HG03571 (cell line): Measurements from ENCODE around the gene RYR2.

Experiments
- ATAC-seq: cut with Tn5 transposase; IDR thresholded peaks from one replicate; pipeline ENCODE4 v1.9.1; 2021; ENCODE audit not compliant: unreplicated experiment

The RYR2 gene

DNA sequence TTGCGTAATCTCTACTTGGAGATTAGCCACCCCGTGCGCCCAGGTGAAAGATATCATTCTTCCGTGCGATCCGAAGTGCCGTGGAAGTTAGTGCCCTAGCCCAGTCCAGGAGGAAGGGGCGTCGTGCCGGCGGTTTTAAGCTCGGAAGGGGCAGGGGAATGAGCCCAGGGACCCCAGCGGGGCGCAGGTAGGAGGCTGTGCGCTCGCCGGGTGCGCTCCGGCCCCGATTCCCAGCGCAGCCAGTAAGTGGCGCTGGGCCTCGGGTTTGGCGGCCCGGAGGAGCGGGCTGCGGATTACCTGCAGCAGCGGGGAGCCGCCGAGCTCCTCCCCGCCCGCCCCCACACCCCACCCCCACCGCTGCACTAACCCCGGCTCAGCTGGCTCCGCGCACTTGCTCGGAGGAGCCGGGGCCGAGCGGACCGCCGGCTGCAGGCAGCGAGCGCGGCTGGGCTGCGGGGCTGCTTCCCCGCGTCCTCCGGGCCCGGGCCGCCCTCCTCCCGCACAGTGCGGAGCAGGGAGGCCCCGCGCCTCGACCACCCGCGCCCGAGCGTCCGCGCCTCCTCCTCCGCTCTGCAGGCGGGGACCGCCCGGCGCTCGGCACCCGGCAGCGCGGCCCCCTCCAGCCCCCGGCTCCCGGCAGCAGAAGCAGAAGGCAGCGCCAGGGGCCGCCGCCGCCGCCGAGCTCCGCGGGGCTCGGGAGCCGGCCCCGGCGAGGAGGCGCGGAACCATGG is at the start of gene RYR2:
Gene RYR2, plus strand, starts transcription at position 390 of the 731 bp plus-strand sequence. Its CDS starts 338 bp downstream, at position 728.
- ATAC-seq = no peak

DNA sequence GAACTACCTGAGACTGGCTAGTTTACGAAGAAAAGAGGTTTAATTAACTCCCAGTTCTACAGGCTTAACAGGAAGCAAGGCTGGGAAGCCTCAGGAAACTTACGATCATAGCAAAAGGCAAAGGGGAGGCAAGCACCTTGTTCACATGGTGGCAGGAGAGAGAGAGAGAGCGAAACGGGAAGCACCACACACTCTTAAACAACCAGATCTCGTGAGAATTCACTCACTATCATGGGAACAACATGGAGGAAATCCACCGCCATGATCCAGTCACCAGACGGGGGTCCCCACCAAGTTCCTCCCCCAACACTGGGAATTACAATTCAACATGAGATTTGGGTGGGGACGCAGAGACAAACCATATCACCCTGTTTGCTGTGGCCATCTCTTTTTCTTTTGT is 49.5 kb upstream of the RYR2 start:
- ATAC-seq = no peak

DNA sequence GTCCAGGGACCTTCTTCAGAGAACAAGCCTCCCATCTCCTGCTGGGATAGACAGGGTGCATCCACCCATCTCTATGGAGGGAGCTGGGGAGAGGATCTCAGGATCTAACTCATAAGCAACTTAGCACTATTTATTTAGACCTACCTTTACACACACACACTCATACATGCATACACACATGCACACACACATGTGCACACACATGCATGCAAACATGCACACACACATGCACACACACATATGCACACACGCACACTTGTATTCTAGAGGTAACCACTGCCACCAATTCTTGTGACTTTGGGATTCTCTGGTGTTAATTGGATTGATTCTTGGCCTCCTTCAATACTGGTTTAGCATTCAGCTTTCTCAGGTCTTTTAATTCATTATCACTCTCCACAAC is 47.5 kb upstream of the RYR2 start:
- ATAC-seq = no peak

DNA sequence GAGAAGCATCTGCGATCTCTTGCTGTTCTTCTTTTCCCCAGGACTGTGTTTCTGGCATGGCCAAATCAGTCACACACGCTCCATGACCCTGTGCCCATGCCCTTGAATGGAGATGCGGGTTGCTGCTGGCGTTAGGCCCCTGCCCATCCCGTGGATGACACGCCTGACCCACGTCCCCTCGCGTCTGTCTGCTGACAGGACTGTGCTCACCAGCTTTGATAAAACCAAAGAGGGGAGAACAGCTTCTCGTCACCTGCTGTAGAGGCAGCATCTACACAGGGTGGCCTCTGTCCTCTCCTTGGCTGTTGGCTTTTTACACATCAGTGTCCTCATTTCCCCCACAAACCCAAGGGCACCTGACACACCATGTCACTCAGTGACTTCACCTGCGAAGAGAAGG is 44.6 kb upstream of the RYR2 start:
- ATAC-seq = no peak

DNA sequence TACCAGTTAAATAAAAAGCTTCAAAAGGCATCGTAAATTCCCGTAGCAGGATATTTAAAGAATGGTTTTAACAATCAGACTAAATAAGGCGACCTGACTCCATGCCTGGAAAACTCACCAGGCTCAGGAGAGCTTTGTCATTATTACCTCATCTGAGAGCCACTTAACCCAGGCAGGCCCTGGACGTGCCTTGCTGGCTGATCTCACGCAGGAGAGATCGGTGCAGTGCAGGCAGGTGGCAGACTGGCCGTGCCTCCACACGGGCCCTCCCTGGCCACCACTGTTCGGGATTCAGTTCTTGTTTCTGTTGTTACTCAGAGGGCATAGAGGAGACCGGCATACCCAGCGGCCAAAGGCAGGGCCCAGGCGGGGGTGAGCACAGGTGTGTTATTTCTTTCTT is 44.1 kb upstream of the RYR2 start:
- no peak for ATAC-seq

DNA sequence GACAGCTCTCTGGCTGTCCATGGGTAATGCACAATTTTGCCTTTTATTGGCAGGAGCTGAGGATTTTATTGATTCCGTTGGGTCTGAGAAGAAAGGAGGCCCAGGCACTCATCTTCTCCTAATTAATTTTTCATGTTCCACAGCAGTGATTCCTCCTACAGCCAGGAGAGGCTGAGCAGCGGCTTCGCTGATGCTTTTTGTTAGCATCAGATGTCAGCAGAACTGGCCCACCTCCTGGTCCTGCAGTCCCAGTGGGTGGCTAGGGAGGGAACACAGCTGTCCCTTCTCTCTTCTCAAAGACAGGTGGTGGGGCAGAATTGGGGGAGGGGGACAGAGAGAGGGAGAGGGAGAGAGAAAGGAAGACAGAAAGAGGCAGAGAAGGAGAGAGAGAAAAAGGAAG is 43.4 kb upstream of the RYR2 start:
- no peak for ATAC-seq

DNA sequence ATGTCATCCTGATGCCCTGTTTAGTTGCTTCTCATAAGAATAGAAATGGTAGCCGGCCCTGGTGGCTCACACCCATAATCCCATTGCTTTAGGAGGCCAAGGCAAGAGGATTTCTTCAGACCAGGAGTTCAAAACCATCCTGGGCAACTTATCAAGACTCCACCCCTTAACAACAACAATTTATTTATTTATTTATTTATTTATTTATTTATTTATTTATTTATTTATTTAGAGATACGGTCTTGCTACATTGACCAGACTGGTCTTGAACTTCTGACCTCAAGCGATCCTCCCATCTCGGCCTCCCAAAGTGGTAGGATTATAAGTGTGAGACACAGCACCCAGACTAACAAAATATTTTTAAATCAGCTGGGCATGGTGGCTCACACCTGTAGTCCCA is 41.8 kb upstream of the RYR2 start:
- ATAC-seq = no peak

DNA sequence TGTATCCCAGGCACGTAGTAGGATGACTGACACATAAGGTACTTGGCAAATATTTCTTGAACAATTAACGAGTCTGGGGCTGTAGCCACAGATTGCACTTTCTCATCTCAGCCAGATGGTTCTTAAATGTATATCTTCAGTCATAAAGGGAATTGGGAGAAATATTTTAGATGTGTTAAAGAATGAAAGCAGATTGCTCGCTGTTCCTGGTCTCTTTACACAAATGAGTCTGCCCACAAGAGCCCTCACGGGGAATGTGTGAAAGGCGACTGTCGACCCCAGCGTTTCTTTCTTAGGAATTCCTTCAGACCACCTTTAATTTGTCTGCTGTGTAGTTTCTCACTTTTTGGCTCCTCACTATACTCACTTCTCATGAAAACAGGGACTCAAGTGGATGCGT is 38.5 kb upstream of the RYR2 start:
- no peak for ATAC-seq

DNA sequence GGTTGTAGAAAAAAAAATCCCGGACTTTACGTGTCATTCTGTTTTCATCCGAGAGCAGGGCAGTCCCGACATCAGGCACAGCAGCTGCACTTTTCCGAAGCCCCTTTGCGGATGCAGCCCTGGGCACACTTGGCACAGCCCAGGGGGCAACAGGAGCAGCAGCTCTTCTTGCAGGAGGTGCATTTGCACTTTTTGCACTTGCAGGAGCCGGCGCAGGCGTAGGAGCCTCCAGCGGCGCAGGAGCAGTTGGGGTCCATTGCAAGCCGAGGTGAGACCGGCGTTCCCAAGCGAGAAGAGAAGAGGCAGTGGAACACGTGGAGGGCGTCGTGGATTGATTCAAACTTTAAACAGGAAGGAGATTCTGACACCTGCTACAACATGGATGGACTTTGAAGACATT is 37.9 kb upstream of the RYR2 start, which contains the start of gene MT1HL1:
Gene MT1HL1, minus strand, starts transcription at position 326 of the 400 bp plus-strand sequence. Its CDS starts 69 bp downstream, at position 257.
- no peak for ATAC-seq

DNA sequence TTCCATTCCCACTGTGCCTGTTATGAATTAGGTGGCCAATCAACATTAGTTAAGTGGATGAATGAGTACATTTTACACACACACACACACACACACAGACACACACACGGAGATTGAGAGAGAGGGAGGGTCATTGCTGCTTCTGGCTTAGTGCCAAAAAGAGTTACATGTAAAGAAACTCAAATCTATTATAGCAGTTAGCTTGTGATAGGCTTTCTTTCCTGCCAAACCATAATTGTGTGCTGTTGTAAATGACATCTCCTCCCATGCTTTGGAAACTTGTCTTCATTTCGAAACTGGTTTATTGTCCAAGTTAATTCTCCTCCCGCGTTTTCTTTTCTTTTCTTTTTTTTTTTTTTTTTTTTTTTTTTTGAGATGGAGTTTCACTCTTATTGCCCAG is 36.3 kb upstream of the RYR2 start:
- ATAC-seq = no peak

DNA sequence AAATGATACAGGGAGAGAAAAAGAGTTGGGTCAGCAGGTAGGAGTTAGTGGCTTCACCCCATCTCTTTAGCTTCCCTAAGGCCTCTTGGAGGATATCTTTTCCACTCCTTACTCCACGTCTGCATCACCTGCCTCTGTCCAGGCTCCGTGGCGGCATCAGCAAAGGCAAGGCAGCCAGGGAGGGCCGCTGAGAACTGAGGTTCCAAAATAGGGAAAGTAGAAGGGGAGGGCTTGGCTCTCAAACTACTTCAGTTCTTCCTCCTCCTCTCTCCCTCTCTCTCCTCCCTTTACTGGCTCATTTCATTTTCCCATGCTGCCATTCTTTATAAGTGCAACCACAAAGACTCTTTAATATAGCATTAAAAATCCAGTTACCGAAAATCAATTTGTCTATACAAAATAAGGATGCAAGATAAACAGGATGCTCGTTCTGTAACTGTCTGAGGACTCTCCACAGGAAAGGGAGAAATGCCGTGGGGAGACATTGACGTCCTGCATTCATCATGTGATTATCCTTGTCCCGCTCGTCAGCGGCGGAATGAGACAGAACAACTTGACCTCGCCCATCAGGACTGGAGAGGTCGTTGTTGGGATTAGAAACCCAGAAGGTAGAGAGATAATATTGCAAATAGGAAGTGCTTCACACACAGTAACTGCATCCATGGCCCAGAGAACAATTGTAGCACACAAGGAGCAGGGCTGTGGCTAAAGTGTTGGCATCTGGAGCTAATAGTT is 34.7 kb upstream of the RYR2 start:
- no peak for ATAC-seq

DNA sequence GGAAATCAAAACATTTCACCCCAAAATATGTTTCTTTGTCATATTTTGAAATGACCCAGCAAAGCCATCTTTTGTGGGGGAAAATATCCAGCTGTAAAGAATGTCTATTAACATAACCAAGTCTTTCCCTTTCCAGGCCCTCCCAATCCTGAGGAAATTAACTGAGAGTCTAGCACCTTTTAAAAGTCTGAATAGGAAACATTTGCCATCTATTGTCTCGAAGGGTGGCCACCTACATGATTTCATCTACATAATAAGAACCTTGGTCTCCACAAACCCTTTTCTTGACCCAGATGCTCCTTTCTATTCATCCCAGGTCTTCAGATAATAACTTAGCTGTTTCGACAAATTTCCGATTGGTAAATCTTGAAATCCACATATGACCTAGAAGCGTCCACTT is 32.4 kb upstream of the RYR2 start:
- ATAC-seq = no peak

DNA sequence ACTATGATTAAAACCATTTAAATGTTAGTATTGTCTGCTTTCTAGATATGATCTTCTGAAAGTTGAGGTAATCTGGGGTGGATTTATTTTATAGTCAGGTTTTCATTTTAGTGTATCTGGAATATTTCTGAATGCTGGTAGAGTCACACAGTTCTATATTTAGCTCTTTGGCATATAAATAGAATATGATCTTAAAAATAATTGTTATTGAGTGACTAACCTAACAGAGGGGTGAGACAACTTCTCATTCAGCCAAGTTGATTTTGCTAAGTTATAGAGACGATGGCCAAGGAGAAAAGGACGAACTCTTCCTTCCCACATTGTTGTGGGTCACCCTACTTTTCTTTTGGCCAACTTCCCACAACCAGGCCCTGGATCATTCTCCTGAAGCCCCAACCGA is 30.6 kb upstream of the RYR2 start:
- no peak for ATAC-seq

DNA sequence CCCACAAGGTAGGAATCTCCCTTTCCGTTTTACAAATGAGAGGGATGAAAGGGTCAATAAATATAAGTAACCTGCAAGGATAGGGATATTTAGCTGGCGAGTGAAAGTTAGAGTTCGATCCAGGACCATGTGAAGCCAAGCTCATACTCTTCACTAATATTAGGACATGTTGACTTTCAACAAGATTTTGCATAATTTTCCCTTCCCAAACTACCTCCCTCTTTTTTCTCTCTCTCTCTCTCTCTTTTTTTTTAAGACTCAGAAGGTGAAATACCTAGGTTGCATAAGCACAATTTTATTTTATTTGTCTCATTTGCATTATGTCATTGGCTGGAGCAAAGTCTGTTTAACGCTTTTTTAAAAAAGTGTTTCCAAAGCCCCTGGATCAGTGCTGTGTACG is 29.6 kb upstream of the RYR2 start:
- ATAC-seq = no peak

DNA sequence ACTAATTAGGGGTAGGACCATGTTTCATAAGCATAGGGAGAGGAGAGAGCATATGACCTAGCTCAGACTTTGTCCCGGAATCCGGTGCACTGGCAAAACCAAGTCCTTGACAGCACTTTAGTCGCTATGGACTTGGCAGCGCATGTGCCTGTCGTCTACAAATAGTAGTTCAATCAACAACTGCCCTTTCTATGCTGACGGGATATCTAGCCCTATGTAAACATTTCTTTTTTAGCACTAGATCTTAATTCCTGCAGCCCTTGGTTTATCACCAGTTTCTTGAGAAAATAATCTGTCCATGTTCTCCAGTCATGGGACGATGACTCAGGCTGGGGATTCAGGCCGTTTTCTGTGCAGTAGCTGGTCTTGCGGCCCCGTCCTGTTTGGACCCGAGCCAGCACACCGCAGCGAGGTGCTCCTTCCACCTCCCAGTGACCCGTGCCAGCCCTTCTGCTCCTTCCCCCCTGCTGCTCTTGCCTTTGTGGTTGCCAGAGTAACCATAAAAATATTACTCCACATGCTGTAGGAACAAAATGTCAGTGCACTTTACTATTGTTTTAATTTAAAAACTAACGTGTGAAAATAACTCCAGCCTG is 29.1 kb upstream of the RYR2 start:
- no peak for ATAC-seq

DNA sequence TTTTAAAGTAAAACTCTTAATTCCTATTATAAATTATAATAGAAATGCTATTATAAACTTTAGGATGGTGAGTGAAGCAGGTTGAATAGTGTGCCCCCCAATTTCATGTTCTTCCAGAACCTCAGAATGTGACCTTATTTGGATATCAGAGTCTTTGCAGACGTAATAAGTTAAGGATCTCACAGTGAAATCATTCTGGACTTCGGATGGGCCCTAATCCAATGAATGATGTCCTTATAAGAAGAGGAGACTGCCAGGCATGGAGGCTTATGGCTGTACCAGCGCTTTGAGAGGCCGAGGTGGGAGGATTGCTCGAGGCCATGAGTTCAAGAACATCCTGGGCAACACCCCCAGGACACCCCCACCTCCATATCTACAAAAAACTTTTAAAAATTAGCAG is 28.4 kb upstream of the RYR2 start:
- no peak for ATAC-seq

DNA sequence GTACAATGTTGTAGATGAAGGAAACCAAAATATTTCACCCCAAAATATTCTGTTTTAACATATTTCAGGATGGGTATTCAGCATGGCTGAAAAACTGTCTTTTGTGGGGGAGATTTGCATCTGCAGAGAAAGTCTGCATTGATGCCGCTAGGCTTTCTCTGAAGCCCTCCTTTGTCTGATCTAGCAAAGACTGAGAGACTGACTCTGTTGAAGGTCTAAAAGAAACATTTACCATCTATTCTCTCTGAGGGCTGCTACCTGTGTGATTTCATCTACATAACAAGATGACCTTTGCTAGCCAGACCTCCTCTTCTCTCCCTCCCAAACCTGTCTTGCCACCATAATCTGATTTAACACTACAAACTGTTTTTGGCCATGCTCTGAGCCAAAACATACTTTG is 25.4 kb upstream of the RYR2 start:
- no peak for ATAC-seq

DNA sequence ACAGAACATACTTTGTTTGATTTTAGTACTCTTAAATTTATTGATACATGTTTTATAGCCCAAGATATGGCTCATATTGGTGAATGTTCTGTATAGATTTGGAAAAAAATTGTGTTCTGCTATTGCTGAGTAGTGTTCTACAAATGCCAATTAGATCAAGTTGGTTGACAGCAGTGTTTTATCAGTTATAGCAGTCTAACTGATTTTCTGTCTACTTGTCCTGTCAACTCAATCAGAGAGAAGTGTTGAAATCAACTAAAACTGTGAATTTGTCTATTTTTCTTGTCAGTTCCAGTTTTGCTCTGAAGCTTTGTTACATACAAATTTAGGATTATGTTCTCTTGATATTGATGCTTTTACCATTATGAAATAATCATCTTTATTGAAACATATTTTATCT is 23.1 kb upstream of the RYR2 start:
- ATAC-seq = no peak

DNA sequence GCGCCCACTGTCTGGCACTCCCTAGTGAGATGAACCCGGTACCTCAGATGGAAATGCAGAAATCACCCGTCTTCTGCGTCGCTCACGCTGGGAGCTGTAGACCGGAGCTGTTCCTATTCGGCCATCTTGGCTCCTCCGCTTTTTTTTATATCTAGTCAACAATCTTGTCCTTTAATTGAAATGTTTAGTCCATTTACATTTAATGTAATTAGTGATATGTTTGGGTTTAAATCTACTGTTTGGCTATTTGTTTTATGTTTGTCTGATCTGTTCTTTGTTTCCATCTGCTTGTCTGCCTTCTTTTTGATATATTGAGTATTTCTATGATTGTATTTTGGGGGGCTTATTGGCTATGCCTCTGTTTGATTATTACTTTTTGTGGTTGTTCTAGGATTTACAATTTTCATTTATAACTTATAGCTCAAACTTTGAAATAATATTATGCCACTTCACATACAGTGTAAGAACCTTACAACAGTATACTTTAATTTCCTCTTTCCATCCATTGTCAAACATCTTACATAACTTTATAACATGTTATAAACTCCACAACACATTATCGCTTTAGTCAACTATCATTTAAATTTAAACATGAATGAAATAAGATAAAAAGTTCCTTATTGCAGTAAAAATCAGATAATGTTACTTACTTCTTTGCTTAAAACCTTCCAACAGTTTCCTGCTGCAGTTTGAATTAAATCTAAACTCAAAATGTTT is 16.5 kb upstream of the RYR2 start:
- ATAC-seq = no peak

DNA sequence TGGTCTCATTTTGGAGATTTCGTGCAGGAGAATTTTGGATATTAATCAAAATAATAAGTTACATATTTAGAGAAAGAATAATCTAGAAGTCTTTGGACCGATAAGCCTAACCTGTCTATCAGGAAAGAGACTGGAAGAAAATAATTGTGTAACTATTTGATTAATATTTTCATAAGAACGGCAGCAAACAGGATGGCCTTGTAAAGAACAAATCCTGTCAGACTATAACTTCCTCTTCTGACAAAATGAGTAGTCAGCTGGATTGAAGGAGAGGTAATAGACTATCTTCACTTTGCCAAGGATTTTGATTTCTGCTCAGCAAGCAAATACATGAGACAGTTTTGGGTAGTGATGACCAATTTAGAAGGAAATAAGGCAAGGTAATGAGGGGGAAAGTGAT is 12.7 kb upstream of the RYR2 start:
- no peak for ATAC-seq

DNA sequence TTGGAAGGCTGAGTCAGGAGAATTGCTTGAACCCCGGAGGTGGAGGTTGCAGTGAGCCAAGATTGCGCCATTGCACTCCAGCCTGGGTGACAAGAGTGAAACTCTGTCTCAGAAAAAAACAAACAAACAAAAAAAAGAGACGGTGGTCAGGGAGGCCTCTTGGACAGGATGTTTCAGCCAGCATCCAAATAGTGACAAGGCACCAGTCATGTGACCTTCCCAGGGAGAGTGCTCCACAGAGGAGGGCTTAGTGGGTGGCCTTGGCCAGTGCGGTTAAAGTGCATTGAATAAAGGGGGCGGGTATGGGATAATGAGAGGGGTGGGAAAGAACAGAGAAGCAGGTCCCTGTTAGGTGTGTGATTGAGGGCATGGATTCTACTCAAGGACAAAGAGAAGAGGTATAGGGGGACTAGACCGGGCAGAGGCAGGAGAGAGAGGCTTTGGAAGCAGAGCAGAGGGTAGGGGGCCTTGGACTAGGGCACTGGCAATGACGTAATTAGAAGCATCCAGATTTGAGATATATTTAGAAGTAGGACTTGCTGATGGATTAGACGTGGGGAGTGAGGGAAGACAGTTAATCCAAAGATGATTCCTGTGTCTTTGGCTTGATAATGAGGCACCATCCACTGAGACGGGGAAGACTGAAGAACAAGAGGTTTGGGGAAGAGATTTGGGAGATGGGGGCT is 12.0 kb upstream of the RYR2 start:
- ATAC-seq = no peak
